Activated effector memory CD4-positive, alpha-beta T cell treated with anti-CD3 and anti-CD28 coated beads, Interleukin-2, amount 50 U/mL, for 16 hours (primary cell): ENCODE data around the gene CPSF2.

Experiments
- DNase-seq: peaks from one replicate; pipeline ENCODE4 v3.0.0-alpha.2; 2020

CPSF2 gene

DNA sequence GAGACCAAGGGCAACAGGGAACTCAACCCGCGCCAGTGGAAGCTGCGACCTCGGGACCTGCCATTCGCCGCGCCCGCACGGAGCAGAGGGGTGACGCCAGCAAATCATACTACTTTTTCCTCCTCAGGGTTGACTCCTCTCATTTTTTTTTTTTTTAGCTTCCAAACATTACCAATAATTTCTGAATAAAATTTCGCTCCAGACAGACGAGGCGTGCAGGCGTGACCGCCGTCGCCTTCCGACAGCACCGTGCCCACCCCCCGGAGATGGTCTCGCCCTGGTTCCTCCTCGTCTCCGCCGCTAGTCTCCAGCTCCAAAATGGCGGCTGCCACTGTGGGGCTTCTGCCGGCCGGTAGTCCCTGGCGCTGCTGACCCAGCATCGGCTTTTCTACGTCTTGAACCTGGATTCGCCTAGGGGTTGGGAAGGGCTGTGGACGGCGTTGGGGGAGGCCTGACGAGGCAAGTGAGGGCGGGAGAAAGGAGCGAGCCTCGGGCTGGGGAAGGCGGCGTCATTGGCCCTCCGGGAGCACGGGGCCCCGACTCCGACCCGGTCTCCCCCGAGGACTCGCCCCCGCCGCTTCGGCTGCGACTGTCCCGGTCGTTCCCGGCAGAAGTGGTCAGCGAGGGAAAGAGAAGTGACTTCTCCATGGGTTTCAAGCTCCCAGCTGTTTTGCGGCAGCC, at the start of gene CPSF2, which contains the start of gene NDUFB1:
Gene CPSF2 (plus strand): TSS at position 300 of the 681 bp plus-strand sequence. CDS start 9,016 bp downstream, outside the sequence.
Gene NDUFB1 (minus strand): TSS at position 37 of the 681 bp plus-strand sequence. CDS start 4,069 bp downstream, outside the sequence.
- DNase-seq = peak; percentile 95

DNA sequence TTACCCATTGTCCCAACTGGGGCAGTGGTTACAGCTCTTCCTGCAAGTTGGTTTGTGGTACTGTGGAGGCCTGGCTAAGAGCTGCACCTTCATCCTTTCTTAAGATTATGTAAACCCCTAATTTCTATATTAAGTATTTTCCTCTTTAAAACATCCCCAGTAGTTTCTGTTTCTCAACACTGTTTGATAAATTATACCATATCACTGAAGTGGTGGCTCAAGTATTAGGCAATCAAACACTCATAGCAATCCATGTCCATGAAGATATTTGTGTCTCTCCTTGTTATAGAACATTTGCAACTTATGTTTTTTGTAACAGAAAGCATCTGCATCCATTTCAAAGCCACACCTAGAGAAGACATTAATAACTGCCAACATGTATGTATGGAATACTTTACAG, 47.2 kb upstream of the CPSF2 start:
- no peak for DNase-seq

DNA sequence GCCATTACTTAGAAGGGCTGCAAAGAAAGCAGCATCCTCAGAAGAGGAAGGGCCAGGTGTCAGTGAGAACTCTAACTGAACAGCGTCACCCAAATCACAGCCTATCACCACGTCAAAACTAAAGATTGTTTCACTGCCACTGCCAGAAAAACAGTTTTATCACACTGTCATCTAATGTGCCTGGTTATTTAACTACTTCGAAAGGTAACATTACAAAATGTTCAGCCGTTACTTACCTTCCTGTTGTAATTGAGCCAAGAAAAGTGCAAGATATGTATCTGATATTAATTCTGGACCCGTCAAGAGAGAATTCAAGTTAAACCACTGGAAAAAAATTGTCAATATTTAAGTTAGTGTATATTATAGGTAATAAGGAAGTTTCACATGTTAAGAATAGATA, 33.3 kb upstream of the CPSF2 start:
- no peak for DNase-seq

DNA sequence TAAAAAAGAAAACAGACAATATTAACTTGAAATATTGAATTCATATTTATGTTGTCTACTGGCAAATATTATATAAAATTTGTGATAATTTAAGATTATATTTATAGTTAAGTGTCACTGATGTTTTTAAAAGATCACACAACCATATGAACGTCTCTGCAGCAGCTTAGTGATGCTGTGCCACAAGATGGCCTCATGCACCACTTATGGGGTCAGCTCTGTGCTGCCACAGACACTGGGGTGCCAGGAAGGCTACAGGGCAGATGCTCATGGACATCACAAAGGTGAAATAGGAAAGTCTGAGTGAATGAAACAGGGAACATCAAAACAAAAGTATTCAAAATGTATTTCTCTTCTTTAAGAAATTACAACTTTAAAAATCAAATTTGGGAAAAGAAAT, 28.4 kb upstream of the CPSF2 start:
- no peak for DNase-seq

DNA sequence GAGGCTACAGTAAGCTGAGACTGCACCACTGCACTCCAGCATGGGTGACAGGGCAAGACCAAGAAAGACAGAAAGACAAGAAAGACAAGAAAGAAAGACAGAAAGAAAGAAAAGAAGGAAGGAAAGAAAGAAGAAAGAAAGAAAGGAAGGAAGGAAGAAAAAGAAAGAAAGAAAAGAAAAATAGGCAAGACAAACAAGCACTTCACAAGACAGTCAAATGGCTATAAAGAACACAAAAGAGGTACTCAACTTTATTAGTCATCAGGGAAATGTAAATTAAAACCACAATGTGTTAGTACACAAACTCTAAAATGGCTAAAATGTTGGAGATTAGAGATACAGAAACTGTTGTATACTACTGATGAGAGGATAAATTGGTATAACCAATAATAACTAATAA, 22.0 kb upstream of the CPSF2 start:
- no peak for DNase-seq

DNA sequence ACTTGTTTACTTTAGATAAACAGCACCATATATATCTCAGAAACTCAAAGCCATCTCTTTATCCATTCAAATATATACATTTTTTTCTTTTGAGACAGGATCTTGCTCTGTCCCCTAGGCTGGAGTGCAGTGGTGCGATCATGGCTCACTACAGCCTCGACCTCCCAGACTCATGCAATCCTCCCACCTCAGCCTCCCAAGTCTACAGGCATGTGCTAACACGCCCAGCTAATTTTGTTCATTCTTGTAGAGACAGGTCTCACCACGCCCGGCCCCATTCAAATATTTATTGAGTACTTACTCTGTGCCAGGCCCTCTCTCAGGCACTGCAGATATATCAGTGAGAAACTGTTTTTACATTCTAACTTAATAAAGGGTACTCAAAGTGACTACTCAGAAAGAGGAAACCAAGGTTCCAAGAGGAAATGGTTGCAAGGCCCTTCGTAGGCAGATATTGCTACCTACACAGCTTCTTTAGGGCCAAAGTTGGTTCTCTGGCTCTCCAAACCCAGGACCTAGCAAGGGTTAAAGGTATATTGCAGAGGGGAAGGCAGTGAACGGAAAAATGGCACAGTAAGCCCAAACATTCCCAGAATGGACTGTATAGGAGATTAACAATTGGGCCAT, 18.3 kb upstream of the CPSF2 start:
- no peak for DNase-seq

DNA sequence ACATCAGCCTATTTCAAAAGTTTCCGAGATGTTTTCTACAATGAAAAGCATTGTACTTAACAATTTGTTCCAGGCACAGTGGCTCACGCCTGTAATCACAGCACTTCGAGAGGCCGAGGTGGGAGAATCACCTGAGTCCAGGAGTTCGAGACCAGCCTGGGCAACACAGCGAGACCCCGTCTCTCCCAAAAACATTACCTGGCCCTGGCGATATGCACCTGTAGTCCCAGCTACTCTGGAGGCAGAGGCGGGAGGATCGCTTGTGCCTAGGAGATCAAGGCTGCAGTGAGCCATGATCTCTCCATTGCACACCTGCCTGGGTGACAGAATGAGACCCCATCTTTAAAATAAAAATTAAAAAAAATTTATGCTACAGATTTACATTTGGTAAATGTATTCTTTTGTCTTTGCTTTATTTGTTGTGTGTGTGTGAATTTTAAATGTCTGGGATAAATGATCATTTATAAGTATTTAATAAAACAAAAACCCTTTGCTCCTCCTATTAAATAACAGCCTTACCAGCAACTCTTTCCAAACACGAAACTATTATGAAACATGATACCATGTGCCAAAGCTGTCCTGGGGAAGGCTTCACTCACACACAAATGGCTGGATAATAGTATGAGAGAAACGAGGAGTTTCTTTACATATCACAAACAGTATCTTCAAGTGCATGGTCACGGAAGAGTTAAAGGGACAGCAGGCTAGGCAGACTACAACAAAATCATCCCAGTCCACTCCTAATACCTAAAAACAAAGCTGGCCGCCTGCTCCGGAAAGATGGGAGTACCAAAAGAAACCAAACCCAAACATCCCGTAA, 16.5 kb upstream of the CPSF2 start:
- DNase-seq = no peak

DNA sequence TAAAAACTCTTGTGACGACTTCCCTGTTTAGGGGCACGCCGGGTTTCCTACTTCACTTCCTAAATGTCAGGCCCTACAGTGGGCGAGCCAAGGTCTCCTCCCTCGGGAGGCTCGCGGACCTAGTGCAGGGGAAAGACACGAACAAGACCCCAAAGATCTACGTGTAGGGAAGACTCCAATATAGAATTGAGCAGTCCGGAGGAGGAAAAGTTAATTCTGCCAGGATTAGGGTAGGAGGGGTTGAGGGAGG, 16.0 kb upstream of the CPSF2 start:
- peak; percentile 68 for DNase-seq

DNA sequence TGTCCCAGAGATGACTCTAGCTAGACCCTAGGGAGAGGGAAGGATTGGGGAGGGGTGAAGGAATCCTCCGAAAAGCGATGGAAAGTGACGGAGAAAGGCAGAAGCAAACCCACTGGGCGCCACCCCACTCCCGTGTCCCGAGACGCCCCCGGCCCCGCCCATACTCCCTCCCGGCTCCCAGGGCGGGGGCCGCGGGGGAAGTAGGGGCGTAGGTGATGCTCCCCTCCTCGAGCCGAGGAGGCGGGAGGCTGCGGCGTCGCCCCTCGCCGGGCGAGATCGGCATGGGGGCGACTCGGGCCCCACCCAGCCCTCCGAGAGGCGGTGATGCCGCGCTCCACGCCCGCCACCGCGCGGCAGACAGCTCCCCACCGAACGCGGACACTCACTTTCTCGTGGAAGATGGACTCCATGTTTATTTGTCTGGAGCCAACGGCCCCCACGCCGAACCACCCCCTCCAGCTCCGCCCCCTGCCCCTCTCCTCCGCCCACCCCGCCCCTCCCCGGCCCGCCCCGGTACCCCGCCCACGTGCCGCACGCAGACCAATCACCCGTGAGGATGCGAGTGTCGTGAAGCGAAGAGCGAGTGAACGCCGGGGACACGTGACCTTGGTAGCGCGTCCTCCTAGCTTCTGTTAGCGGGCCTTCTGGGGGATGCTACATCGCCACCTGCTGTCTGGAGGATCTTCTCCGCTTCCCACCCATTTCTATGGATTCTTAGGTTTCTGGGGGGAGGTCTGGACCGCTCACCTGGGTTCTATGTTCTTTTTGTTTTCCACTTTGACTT, 15.4 kb upstream of the CPSF2 start, which contains the start of gene ATXN3:
Gene ATXN3 (minus strand): TSS at position 440 of the 784 bp plus-strand sequence. CDS start 30 bp downstream, at position 410.
- peak; percentile 98 for DNase-seq

DNA sequence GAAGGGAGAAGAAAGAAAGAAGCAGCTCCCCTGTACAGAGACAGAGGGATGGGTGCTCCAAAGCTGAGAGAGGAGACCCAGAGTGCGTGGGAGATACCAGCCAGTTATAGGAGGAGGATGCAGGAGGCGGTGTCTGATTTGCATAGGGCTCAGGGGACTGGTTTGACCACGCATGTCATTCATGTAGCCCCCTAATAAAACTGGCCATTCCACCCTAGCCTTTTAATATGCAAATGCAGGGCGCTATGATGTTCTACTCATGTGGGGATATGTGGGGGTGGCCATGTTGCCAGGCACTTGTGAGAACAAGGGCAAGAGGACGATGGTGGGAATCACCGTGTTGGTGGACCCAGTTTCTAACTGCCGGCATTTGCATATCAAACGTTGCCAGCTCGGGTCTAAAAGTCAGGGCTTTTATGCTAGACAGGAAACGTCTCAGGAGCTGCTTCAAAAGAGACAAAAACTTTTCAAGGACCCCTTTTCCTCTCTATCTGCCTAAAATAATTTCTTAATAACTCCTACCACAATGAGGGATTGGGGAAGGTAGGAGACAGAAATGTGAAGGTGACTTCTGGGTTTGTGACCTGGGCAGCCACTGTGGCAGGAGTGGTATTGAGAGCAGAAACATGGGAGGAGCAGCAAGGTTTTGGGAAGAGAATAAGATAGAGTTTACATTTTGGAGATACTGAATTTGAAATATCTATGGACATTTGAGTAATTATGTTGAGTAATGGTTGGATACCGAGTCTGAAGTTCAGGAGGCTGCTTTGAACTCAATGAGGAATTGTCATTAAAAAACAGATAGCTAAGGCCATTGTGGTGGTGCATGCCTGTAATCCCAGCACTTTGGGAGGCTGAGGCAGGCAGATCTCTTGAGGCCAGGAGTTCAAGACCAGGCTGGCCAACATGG, 13.2 kb upstream of the CPSF2 start:
- DNase-seq = peak; percentile 65

DNA sequence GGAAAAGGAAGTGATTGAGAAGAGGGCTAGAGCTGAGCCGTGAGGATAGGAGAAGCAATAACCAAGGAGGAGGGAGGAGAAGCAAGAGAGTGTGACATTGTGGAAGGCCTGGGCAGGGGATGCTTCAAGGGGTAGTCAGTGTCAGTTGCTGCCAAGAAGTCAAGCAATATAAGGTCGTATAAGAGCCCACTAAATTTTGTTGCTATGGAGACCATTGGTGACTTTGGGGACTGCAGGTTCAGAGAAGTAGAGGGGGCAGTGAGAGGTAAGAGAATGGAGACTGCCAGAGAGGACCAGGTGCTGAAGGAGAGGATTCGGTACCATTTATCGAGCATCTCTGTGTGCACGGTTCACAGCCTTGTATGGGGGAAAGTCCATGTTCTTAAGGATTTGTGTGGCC, 12.3 kb upstream of the CPSF2 start:
- DNase-seq = no peak

DNA sequence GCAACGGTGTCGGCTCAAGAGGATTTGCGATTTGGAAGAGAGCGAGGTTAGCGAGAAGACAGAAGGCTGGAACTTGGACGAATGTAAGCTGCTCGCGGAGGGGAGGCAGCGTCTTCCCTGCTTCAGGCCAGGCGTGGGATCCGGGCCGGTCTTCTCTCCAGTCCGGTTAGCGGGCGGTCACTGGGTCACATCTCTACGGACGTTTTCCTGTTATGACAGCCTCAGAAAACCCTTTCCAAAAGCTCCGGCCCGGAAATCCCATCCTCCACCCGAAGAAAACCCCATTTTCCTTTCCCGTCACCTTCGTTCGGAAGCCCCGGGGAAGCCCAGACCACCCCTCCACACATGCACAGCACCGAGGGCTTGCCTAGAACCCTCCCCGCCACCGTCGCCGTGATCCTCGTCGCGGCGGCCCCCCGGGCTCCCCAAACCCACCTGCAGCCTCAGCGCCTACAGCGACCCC, 531 bp upstream of the CPSF2 start:
- no peak for DNase-seq

DNA sequence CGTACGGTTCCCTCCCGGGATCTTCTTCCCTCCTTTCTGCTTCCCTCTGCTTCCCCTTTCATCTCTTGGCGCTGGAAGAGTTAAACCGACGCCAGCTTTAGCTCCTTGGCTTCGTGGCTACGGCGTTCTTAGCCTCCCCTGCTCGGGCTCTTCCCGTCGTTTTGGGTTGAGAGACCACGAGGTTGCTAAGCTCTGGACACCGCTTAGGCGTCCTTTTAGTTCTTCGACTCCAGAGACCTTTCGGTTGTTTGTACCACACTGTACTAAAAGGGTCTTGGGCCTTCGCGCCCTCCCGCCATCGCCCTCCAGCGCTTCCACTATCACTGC, 545 bp downstream of the CPSF2 start:
- DNase-seq = no peak

DNA sequence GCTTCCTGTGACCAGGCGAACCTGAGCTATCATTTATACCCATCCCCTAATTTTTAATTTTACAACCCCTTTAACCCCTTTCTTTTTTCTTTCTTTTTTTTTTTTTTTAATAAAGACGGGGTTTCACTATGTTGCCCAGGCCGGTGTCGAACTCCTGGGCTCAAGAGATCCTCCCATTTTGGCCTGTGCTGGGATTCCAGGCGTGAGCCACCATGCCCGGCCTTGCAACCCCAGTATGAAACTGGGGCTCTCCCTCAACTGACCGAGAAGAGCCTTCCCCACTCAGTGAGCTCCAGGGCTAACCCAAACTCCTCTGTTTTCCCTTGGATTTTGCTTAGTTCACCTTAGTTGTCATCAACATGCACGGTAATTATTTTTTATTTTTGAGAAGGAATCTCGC, 992 bp downstream of the CPSF2 start:
- DNase-seq = no peak

DNA sequence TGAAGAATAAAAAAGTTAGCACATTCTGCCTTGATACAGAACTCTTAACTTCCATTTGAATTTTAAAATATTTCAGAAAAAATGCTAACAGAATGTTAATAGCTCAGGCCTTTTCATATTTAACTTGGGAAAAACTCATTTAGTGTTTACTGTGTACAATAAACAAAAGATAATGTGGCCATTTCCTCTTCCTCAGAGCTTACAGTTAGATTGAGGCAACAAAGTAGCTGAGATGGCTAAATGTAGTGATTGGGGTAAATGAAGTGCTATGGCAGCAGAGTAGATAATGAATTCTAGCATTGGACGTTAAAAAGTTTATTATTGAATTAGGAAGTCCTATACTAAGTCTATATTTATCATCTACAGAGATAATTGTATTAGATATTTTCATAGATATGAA, 12.7 kb downstream of the CPSF2 start:
- DNase-seq = no peak

DNA sequence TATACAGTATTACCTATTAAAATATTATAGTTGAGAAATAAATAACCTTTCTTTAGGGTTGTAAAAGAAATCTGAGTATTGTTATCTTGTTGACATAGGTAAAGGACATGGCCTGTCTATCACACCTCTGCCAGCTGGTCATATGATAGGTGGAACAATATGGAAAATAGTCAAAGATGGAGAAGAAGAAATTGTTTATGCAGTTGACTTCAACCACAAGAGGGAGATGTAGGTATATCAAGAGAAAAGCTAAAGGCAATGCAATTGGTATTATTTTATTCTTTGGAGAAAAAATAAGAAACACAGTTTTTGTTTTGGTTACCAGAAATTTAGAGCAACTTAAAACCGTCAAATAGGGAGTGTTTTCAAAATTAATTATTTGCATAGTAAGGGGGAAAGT, 13.5 kb downstream of the CPSF2 start:
- DNase-seq = no peak

DNA sequence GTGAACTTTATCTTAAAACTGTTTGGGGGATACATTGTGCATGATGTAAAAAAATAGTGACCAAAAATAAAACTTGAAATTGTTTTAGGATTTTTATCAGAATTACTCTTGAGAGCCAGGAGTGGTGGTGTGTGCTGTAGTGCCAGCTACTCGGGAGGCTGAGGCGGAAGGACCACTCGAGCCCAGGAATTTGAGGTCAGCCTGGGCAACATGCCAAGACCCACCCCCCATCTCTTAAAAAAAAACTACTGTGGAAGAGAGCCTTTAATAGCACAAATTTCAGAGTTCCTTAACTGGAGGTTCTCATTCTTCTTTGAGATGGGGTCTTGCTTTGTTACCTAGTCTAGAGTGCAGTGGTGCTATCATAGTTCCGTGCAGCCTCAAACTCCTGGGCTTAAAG, 21.5 kb downstream of the CPSF2 start:
- no peak for DNase-seq

DNA sequence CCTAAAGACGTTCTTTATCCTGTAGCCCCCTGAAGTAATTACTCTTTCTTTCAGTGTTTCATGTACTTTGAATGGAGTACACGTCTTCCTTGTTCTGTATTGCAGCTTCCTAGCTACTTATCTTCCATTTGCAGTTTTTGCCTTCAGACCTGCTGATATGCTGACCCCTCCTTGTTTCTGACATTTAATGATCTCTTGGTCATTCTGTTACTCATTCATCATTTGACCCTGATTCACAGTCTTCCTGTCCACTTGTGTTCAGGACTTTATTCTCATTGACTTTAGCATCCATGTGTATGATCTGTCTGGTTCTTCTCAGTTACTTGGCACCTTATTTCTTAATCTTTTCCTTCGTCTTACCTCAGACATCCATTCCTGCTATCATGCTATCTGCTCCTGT, 22.2 kb downstream of the CPSF2 start:
- DNase-seq = no peak

DNA sequence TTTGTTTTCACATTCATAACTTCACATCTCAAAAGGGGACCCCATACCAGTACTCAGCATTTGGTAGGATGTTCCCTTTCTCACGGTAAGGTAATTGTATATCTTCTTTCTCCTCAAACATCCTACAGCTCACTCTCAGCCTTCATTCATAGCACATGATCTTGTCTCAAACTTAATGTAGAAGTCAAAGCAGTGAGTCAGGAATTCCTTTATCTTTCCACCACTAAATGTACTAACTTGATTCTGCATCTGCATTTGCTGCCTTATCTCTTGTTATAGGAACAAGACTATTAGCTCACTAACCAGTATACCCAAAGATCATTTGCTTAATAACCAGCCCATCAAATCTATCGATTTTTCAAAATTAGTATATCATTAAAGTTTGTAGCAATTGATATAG, 22.9 kb downstream of the CPSF2 start:
- no peak for DNase-seq

DNA sequence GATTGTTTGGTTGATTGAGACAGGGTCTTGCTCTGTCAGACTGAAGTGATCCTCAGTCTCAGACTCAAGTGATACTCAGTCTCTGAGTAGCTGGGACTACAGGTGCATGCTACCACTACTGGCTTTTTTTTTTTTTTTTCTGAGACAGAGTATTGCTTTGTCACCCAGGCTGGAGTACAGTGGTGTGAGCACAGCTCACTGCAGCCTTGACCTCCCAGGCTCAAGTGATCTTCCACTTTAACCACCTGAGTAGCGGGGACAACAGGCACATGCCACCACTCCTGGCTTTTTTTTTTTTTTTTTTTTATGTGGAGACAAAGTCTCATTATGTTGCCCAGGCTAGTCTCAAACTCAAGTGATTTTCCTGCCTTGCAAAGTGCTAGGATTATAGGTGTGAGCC, 31.8 kb downstream of the CPSF2 start:
- DNase-seq = no peak

DNA sequence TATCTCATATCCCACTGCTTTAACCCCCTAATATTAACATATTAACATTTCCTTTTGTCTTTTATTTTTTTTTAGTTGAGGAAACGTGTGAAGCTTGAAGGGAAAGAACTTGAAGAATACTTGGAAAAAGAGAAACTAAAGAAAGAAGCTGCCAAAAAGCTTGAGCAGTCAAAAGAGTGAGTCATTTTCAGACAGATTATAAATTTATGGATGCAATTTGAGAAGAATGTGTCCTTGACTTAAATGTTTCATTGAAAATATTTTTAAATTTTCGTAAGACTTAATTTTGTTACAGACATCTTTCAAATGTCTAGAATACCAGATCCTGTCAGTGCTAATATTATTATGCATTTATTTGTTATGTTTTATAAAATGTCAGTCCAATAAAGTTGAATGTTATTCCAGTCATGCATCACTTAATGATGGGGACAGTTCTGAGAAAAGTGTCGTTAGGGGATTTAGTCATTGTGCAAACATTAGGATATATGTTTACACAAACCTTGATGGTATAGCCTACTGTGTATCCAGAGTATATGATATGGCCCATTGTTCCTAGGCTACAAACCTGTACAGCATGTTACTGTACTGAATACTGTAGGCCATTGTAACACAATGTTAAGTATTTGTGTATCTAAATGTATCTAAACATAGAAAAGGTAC, 32.6 kb downstream of the CPSF2 start:
- DNase-seq = no peak

DNA sequence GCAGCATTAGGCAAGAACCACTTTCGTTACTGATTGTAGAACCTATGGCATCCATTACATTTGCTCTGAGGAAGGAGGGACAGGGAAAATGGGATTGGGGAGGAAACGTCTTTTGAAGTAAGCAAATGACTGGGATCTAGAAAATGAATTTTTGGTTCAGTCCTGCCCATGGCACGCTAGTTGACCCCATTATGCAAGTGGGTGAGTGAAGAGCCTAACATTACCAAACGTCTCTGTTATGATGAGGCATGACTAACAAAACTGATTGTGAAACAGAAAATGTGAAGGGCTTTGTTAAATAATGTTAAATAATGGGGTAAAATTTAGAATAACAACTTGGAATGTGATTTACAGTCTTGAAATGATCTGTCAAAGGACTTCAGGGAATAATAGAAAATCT, 38.9 kb downstream of the CPSF2 start:
- no peak for DNase-seq
